ENCODE data around the gene AATK.

AATK gene

GRCh38 chr17:81181811-81182185, 15.8 kb upstream of the AATK start:
- Histone ChIP-seq H3K9me3 (ENCODE audit: insufficient read depth, low read length) (peaks cover 7% of the 10 kb centered on the region; the same call in 1 of the 2 replicates), H3K27me3 (ENCODE audit: insufficient read depth, insufficient read length) (no peaks in the 10 kb centered on the region), H3K36me3 (ENCODE audit: insufficient read depth, insufficient read length, low read length) (no peaks in the 10 kb centered on the region), H3K9ac (ENCODE audit: insufficient read length, low read depth) (no peak overlapping the region), H3K4me1 (ENCODE audit: insufficient read depth, insufficient read length) (peaks cover 7% of the 10 kb centered on the region), H3K4me3 (ENCODE audit: insufficient read length, low read depth) (no peak overlapping the region)
- no peak for DNase-seq (ENCODE audit: low read depth, low spot score)
- TF ChIP-seq ZNF274 (IDR thresholded peaks at IDR 0.05; ENCODE audit: low read depth, low read length) (no peak), YY1 (IDR thresholded peaks at IDR 0.05; ENCODE audit: insufficient read depth, insufficient read length) (no peak), SUZ12 (IDR thresholded peaks at IDR 0.05; ENCODE audit: extremely low read depth, insufficient read depth, insufficient read length) (no peak)

- Histone ChIP-seq H3K9me3 (ENCODE audit: insufficient read depth, low read length) (peaks cover 7% of the 10 kb centered on the region; the same call in 1 of the 2 replicates), H3K4me1 (ENCODE audit: insufficient read depth, insufficient read length) (peaks cover 7% of the 10 kb centered on the region), H3K36me3 (ENCODE audit: insufficient read depth, insufficient read length, low read length) (no peaks in the 10 kb centered on the region), H3K27me3 (ENCODE audit: insufficient read depth, insufficient read length) (no peaks in the 10 kb centered on the region), H3K9ac (ENCODE audit: insufficient read length, low read depth) (no peak overlapping the region), H3K4me3 (ENCODE audit: insufficient read length, low read depth) (no peak overlapping the region)
- DNase-seq (ENCODE audit: low read depth, low spot score) = no peak
- TF ChIP-seq YY1 (IDR thresholded peaks at IDR 0.05; ENCODE audit: insufficient read depth, insufficient read length) = no peak
- no peak for TF ChIP-seq SUZ12 (IDR thresholded peaks at IDR 0.05; ENCODE audit: extremely low read depth, insufficient read depth, insufficient read length)
- TF ChIP-seq ZNF274 (IDR thresholded peaks at IDR 0.05; ENCODE audit: low read depth, low read length) = no peak
Observed at GRCh38 chr17:81180836-81181810, 15.1 kb upstream of the AATK start.

- no peaks in the 10 kb centered on the region for H3K27me3 ChIP-seq (ENCODE audit: insufficient read depth, insufficient read length)
- no peaks in the 10 kb centered on the region for H3K36me3 ChIP-seq (ENCODE audit: insufficient read depth, insufficient read length, low read length)
- no peak overlapping the region for H3K4me3 ChIP-seq (ENCODE audit: insufficient read length, low read depth)
- no peak overlapping the region for H3K9ac ChIP-seq (ENCODE audit: insufficient read length, low read depth)
- H3K4me1 ChIP-seq (ENCODE audit: insufficient read depth, insufficient read length) = peaks cover 7% of the 10 kb centered on the region
- peaks cover 7% of the 10 kb centered on the region; the same call in 1 of the 2 replicates for H3K9me3 ChIP-seq (ENCODE audit: insufficient read depth, low read length)
- no peak for DNase-seq (ENCODE audit: low read depth, low spot score)
- TF ChIP-seq YY1 (IDR thresholded peaks at IDR 0.05; ENCODE audit: insufficient read depth, insufficient read length) (no peak), ZNF274 (IDR thresholded peaks at IDR 0.05; ENCODE audit: low read depth, low read length) (no peak), SUZ12 (IDR thresholded peaks at IDR 0.05; ENCODE audit: extremely low read depth, insufficient read depth, insufficient read length) (no peak)
Observed at GRCh38 chr17:81179861-81180260, 13.8 kb upstream of the AATK start.

- H3K4me3 ChIP-seq (ENCODE audit: insufficient read length, low read depth) = no peak overlapping the region
- no peaks in the 10 kb centered on the region for H3K36me3 ChIP-seq (ENCODE audit: insufficient read depth, insufficient read length, low read length)
- DNase-seq (ENCODE audit: low read depth, low spot score) = no peak
- TF ChIP-seq SUZ12 (IDR thresholded peaks at IDR 0.05; ENCODE audit: extremely low read depth, insufficient read depth, insufficient read length) (no peak), ZNF274 (IDR thresholded peaks at IDR 0.05; ENCODE audit: low read depth, low read length) (no peak), YY1 (IDR thresholded peaks at IDR 0.05; ENCODE audit: insufficient read depth, insufficient read length) (no peak)
- peaks cover 7% of the 10 kb centered on the region; the same call in 1 of the 2 replicates for H3K9me3 ChIP-seq (ENCODE audit: insufficient read depth, low read length)
- no peaks in the 10 kb centered on the region for H3K27me3 ChIP-seq (ENCODE audit: insufficient read depth, insufficient read length)
- no peak overlapping the region for H3K9ac ChIP-seq (ENCODE audit: insufficient read length, low read depth)
- H3K4me1 ChIP-seq (ENCODE audit: insufficient read depth, insufficient read length) = peaks cover 4% of the 10 kb centered on the region
Observed at GRCh38 chr17:81179220-81179619, 13.2 kb upstream of the AATK start.

GRCh38 chr17:81178136-81179091, 12.4 kb upstream of the AATK start:
- DNase-seq (ENCODE audit: low read depth, low spot score) = no peak
- Histone ChIP-seq H3K27me3 (ENCODE audit: insufficient read depth, insufficient read length) (no peaks in the 10 kb centered on the region), H3K4me1 (ENCODE audit: insufficient read depth, insufficient read length) (peaks cover 4% of the 10 kb centered on the region)

GRCh38 chr17:81176666-81177065, 10.6 kb upstream of the AATK start:
- no peaks in the 10 kb centered on the region for H3K36me3 ChIP-seq (ENCODE audit: insufficient read depth, insufficient read length, low read length)
- H3K4me3 ChIP-seq (ENCODE audit: insufficient read length, low read depth) = no peak overlapping the region
- H3K4me1 ChIP-seq (ENCODE audit: insufficient read depth, insufficient read length) = peaks cover 4% of the 10 kb centered on the region
- no peak for TF ChIP-seq YY1 (IDR thresholded peaks at IDR 0.05; ENCODE audit: insufficient read depth, insufficient read length)
- TF ChIP-seq ZNF274 (IDR thresholded peaks at IDR 0.05; ENCODE audit: low read depth, low read length) = no peak
- no peak for TF ChIP-seq SUZ12 (IDR thresholded peaks at IDR 0.05; ENCODE audit: extremely low read depth, insufficient read depth, insufficient read length)
- H3K9ac ChIP-seq (ENCODE audit: insufficient read length, low read depth) = no peak overlapping the region
- H3K9me3 ChIP-seq (ENCODE audit: insufficient read depth, low read length) = no peaks in the 10 kb centered on the region
- no peak for DNase-seq (ENCODE audit: low read depth, low spot score)
- H3K27me3 ChIP-seq (ENCODE audit: insufficient read depth, insufficient read length) = no peaks in the 10 kb centered on the region

More at GRCh38 chr17:81178136-81179091, 12.4 kb upstream of the AATK start:
- H3K36me3 ChIP-seq (ENCODE audit: insufficient read depth, insufficient read length, low read length) = no peaks in the 10 kb centered on the region
- no peak overlapping the region for H3K4me3 ChIP-seq (ENCODE audit: insufficient read length, low read depth)
- peaks cover under 1% of the 10 kb centered on the region; the same call in 1 of the 2 replicates for H3K9me3 ChIP-seq (ENCODE audit: insufficient read depth, low read length)
- no peak overlapping the region for H3K9ac ChIP-seq (ENCODE audit: insufficient read length, low read depth)
- no peak for TF ChIP-seq SUZ12 (IDR thresholded peaks at IDR 0.05; ENCODE audit: extremely low read depth, insufficient read depth, insufficient read length)
- TF ChIP-seq ZNF274 (IDR thresholded peaks at IDR 0.05; ENCODE audit: low read depth, low read length) = no peak
- no peak for TF ChIP-seq YY1 (IDR thresholded peaks at IDR 0.05; ENCODE audit: insufficient read depth, insufficient read length)

Measured in NT2/D1 (cell line).